OCI-LY7 (cell line): ENCODE measurements around the gene IL17A.

Source experiments
- CTCF ChIP-seq: fragments of 200-600 bp; sonication (generic); conservative IDR thresholded peaks from 2 replicates; pipeline ENCODE4 v1.5.1; 2014; ENCODE audit warnings: mild to moderate bottlenecking, antibody characterized with exemption, low read length, moderate library complexity, mixed read lengths
- EZH2phosphoT487 ChIP-seq: fragments of 200-600 bp; sonication (generic); IDR thresholded peaks from 2 replicates; pipeline ENCODE4 v1.6.1; 2018; ENCODE audit warnings: low read depth, borderline replicate concordance, mild to moderate bottlenecking, mixed run types, antibody characterized with exemption, low read length, moderate library complexity, mixed read lengths

GRCh38 chr6:52155791-52156576 lies 30.2 kb upstream of the IL17A start:
- TF ChIP-seq CTCF (no peak), EZH2phosphoT487 (no peak)
